IMR-90 (cell line): ENCODE data around the gene TBCEL. TPM values are rescaled to one million over a fixed set of nuclear protein-coding genes. Genes with fewer than 3 reads are reported as not detected.

ENCODE experiments used
- ATAC-seq: fragments of 200-7000 bp; cut with Tn5 transposase; 2 replicates; pipeline ENCODE4 v1.9.1; 2020; ENCODE audit warnings: low read depth, mild to moderate bottlenecking, moderate library complexity
- BruUV-seq: library from RNA; stranded (reverse); fragments of 400-500 nt; replicated peaks from 2 replicates; lab custom pipeline; 2021; lab: Mats Ljungman, UMichigan
- CTCF ChIA-PET: fragments of 300-600 bp; formaldehyde crosslinking; extraction: SDS; loops from one replicate; lab custom pipeline; 2021; ENCODE audit warnings: antibody characterized with exemption; lab: Yijun Ruan, JAX
- POLR2A ChIA-PET: fragments of 300-600 bp; sonication (Branson Sonifier 250); formaldehyde crosslinking; loops from one replicate; lab custom pipeline; 2022; ENCODE audit warnings: antibody characterized with exemption; ENCODE audit not compliant: unreplicated experiment; lab: Charles Lee
- DNase-seq: peaks from one replicate; pipeline ENCODE4 v3.0.0; 2013
- H2AFZ ChIP-seq: replicated peaks from 2 replicates; pipeline ENCODE3; 2013; ENCODE audit warnings: low read length, mild to moderate bottlenecking; ENCODE audit not compliant: poor library complexity
- H2AK5ac ChIP-seq: 2 replicates; pipeline ENCODE4 v1.6.1; 2013; ENCODE audit warnings: low read depth, low read length, inconsistent platforms
- H2AK9ac ChIP-seq: replicated peaks from 2 replicates; pipeline ENCODE3; 2013; ENCODE audit warnings: mild to moderate bottlenecking, low read depth, low read length, moderate library complexity; ENCODE audit not compliant: poor library complexity
- H2BK120ac ChIP-seq: 2 replicates; pipeline ENCODE4 v1.6.1; 2013; ENCODE audit warnings: low read depth, low read length, inconsistent platforms
- H2BK15ac ChIP-seq: 3 replicates; pipeline ENCODE4 v1.6.1; 2013; ENCODE audit warnings: low read depth, low read length, inconsistent platforms
- H2BK20ac ChIP-seq: 2 replicates; pipeline ENCODE4 v1.6.1; 2013; ENCODE audit warnings: low read depth, mild to moderate bottlenecking, inconsistent platforms, low read length, moderate library complexity
- H2BK5ac ChIP-seq: 2 replicates; pipeline ENCODE4 v1.6.1; 2013; ENCODE audit warnings: mild to moderate bottlenecking, low read depth, low read length, inconsistent platforms; ENCODE audit not compliant: poor library complexity, severe bottlenecking
- H3K14ac ChIP-seq: replicated peaks from 2 replicates; pipeline ENCODE4 v1.6.1; 2013; ENCODE audit warnings: low read depth, low read length, inconsistent platforms
- H3K18ac ChIP-seq: 2 replicates; pipeline ENCODE4 v1.6.1; 2013; ENCODE audit warnings: low read depth, low read length, control low read depth
- H3K23ac ChIP-seq: 2 replicates; pipeline ENCODE4 v1.6.1; 2013; ENCODE audit warnings: low read depth, low read length, inconsistent platforms
- H3K27ac ChIP-seq: 2 replicates; pipeline ENCODE4 v1.5.1; 2013; ENCODE audit warnings: mild to moderate bottlenecking, control low read depth, low read length; ENCODE audit not compliant: insufficient read depth
- H3K27me3 ChIP-seq: 2 replicates; pipeline ENCODE4 v1.6.1; 2013; ENCODE audit warnings: low read length; ENCODE audit not compliant: control insufficient read depth, insufficient read depth
- H3K36me3 ChIP-seq: 2 replicates; pipeline ENCODE4 v1.6.1; 2013; ENCODE audit warnings: low read length, mixed read lengths; ENCODE audit not compliant: control insufficient read depth, insufficient read depth
- H3K4ac ChIP-seq: 2 replicates; pipeline ENCODE4 v1.6.1; 2013; ENCODE audit warnings: low read depth, low read length, inconsistent platforms
- H3K4me1 ChIP-seq: 2 replicates; pipeline ENCODE4 v1.6.1; 2013; ENCODE audit warnings: low read length, mixed read lengths; ENCODE audit not compliant: control insufficient read depth, insufficient read depth
- H3K4me2 ChIP-seq: 2 replicates; pipeline ENCODE4 v1.6.1; 2013; ENCODE audit warnings: low read depth, mild to moderate bottlenecking, control low read depth, low read length, moderate library complexity
- H3K4me3 ChIP-seq: 2 replicates; pipeline ENCODE4 v1.5.1; 2013; ENCODE audit warnings: low read depth, mild to moderate bottlenecking, control low read depth, low read length, moderate library complexity; ENCODE audit not compliant: insufficient read depth
- H3K56ac ChIP-seq: 2 replicates; pipeline ENCODE4 v1.6.1; 2013; ENCODE audit warnings: low read length, inconsistent platforms; ENCODE audit not compliant: insufficient read depth; ENCODE audit errors: extremely low read depth
- H3K79me1 ChIP-seq, 2 experiments: 2 replicates each; pipeline ENCODE4 v1.6.1; 2013; ENCODE audit warnings: low read length in 2 of 2, inconsistent platforms in 1 of 2, low read depth in 1 of 2
- H3K9ac ChIP-seq: 2 replicates; pipeline ENCODE4 v1.6.1; 2013; ENCODE audit warnings: low read depth, low read length, control low read depth
- H3K9me1 ChIP-seq: 2 replicates; pipeline ENCODE4 v1.6.1; 2013; ENCODE audit warnings: low read length, inconsistent platforms; ENCODE audit not compliant: insufficient read depth
- H3K9me3 ChIP-seq: 2 replicates; pipeline ENCODE4 v1.6.1; 2013; ENCODE audit warnings: low read length; ENCODE audit not compliant: control insufficient read depth, insufficient read depth
- H4K20me1 ChIP-seq: 2 replicates; pipeline ENCODE4 v1.6.1; 2013; ENCODE audit warnings: low read length, inconsistent platforms; ENCODE audit not compliant: insufficient read depth
- H4K5ac ChIP-seq: 2 replicates; pipeline ENCODE4 v1.6.1; 2013; ENCODE audit warnings: mild to moderate bottlenecking, low read depth, low read length, control low read depth
- H4K8ac ChIP-seq, 2 experiments: 2 replicates each; pipeline ENCODE4 v1.6.1; 2013; ENCODE audit warnings: low read depth in 2 of 2, low read length in 2 of 2, control low read depth in 1 of 2, inconsistent platforms in 1 of 2
- H4K91ac ChIP-seq: 2 replicates; pipeline ENCODE4 v1.6.1; 2013; ENCODE audit warnings: low read depth, low read length, inconsistent platforms; ENCODE audit not compliant: insufficient read depth
- BHLHE40 ChIP-seq: fragments of 150-350 bp; IDR thresholded peaks from 2 replicates; pipeline ENCODE4 v1.6.1; 2016; ENCODE audit warnings: mild to moderate bottlenecking, low read depth, low read length
- ELK1 ChIP-seq: fragments of 150-350 bp; IDR thresholded peaks from 2 replicates; pipeline ENCODE4 v1.6.1; 2016; ENCODE audit warnings: low read depth, mild to moderate bottlenecking, low read length, moderate library complexity, borderline replicate concordance
- FOS ChIP-seq: fragments of 150-350 bp; IDR thresholded peaks from 2 replicates; pipeline ENCODE4 v1.6.1; 2016; ENCODE audit warnings: low read depth, low read length
- MAFK ChIP-seq: IDR thresholded peaks from 2 replicates; pipeline ENCODE4 v1.6.1; 2012; ENCODE audit warnings: low read depth, low read length, improper control_type of control experiment
- MAZ ChIP-seq: IDR thresholded peaks from 2 replicates; pipeline ENCODE4 v1.6.1; 2012; ENCODE audit warnings: low read depth, mild to moderate bottlenecking, low read length, improper control_type of control experiment, moderate library complexity, borderline replicate concordance
- MXI1 ChIP-seq: IDR thresholded peaks from 2 replicates; pipeline ENCODE4 v1.6.1; 2012; ENCODE audit warnings: low read depth, mild to moderate bottlenecking, low read length, moderate library complexity, borderline replicate concordance
- NFE2L2 ChIP-seq: fragments of 150-350 bp; IDR thresholded peaks from 2 replicates; pipeline ENCODE4 v1.6.1; 2016; ENCODE audit warnings: low read depth, mild to moderate bottlenecking, low read length
- POLR2A ChIP-seq: IDR thresholded peaks from 2 replicates; pipeline ENCODE4 v1.6.1; 2012; ENCODE audit warnings: mild to moderate bottlenecking, low read depth, low read length
- RFX5 ChIP-seq: IDR thresholded peaks from 2 replicates; pipeline ENCODE4 v1.8.0; 2012; ENCODE audit warnings: low read depth, mild to moderate bottlenecking, low read length, moderate library complexity
- SMC3 ChIP-seq: fragments of 150-350 bp; IDR thresholded peaks from 2 replicates; pipeline ENCODE4 v1.6.1; 2016; ENCODE audit warnings: low read depth, mild to moderate bottlenecking, antibody characterized with exemption, low read length, moderate library complexity
- WGBS, 2 experiments: methylation state at CpG; one replicate each; pipeline versions ENCODE4 v1.1.5 to v1.1.7; 2013; ENCODE audit warnings: missing lambda C conversion rate in 2 of 2; ENCODE audit not compliant: insufficient read length in 1 of 2; ENCODE audit errors: extremely low coverage in 2 of 2; 5-methylcytosine and 5-hydroxymethylcytosine counted together
- dilution Hi-C: fragments of 300-500 bp; cut with HindIII; formaldehyde crosslinking; loops from one replicate; pipeline ENCODE4 v1.14.3; 2018; ENCODE audit warnings: low sequenced_read_pairs; ENCODE audit not compliant: unreplicated experiment
- in situ Hi-C: fragments of 300-500 bp; cut with MboI; formaldehyde crosslinking; loops from 3 replicates; pipeline ENCODE4 v1.14.3; 2019; ENCODE audit warnings: low sequenced_read_pairs, inconsistent platforms, mixed read lengths
- intact Hi-C: fragments of 100-400 bp; cut with micrococcal nuclease; formaldehyde crosslinking; loops from 2 replicates; pipeline ENCODE4 v1.10.0; 2022
- polyA plus RNA-seq, 3 experiments: library from polyadenylated mRNA; depleted of rRNA; stranded (reverse); fragments of >200 nt; gene quantifications; 2 replicates each; pipeline ENCODE4 v1.2.3, GENCODE V29; 2012; ENCODE audit warnings: low replicate concordance in 1 of 3
- total RNA-seq: library from RNA; depleted of rRNA; stranded (reverse); fragments of >200 nt; gene quantifications from 2 replicates; pipeline ENCODE4 v1.2.3, GENCODE V29; 2012
- TF ChIP-seq, protein P1 (sequence below): fragments of 150-350 bp; IDR thresholded peaks from 2 replicates; pipeline ENCODE4 v1.6.1; 2017; ENCODE audit warnings: mild to moderate bottlenecking, antibody characterized with exemption, low read length, low read depth

Gene TBCEL
- total and polyA plus RNA-seq, 2 of the 4 experiments (the other 2 are of a cell fraction) = 7.1 to 21.0 TPM

DNA sequence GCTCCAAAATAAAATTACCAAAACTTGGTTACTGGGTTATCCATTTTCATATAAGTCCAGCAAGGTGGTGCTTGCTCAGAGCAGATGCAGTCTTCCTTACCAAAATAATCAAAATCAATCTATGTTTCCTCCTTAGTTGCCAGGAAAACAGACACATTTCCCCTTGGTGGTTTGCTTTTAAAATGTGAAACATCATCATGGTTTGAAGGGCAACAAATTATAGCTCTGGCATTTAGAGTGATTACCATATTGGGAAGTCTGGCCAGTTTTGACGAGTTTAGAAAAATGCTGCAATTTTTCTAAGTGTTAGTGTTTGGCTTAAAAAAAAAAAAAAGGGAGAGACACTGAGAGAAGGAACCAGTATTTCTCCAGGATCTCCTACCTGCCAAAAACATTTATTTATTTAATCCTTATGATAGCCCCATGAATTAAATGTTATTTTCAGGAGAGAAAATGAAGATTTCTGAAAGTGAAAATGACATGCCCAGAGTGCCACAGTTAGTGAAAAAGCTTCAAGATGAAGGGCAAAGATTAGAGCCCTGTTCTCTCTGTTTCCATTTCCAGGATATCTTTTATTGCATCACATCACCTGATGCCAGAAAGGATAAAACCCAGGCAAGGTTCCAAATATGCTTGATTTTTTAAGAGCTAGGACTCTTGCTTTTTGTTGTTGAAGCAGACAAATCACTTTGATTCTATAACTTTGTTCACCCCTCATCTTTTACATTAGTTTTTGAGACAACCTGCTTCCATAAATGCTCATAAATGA, 29.6 kb upstream of the TBCEL start:
- Histone ChIP-seq H3K56ac (no peak overlapping the region), H2AK5ac (no peak overlapping the region), H3K4me3 (no peak overlapping the region), H2BK5ac (no peak overlapping the region), H3K27me3 (peaks cover 38% of the 10 kb centered on the region), H3K9ac (no peak overlapping the region), H3K79me1 (no peaks in the 10 kb centered on the region), H3K9me3 (no peaks in the 10 kb centered on the region), H3K23ac (no peak overlapping the region), H3K9me1 (no peaks in the 10 kb centered on the region; the same call in 1 of the 2 replicates), H2BK15ac (no peak overlapping the region), H3K18ac (no peak overlapping the region), H3K14ac (no peak overlapping the region), H4K5ac (no peak overlapping the region), H2BK20ac (no peak overlapping the region), H4K91ac (no peak overlapping the region), H2BK120ac (no peak overlapping the region), H3K4me1 (no peaks in the 10 kb centered on the region), H4K20me1 (no peaks in the 10 kb centered on the region), H3K36me3 (no peaks in the 10 kb centered on the region), H3K4ac (no peak overlapping the region), H2AK9ac (no peak overlapping the region), H4K8ac (no peak overlapping the region), H3K27ac (no peak overlapping the region), H2AFZ (no peak overlapping the region), H3K4me2 (no peak overlapping the region)
- TF ChIP-seq BHLHE40 (no peak), MAZ (no peak), SMC3 (no peak), RFX5 (no peak), POLR2A (no peak), ELK1 (no peak), NFE2L2 (no peak), MXI1 (no peak), FOS (no peak), MAFK (no peak)
- TF ChIP-seq, protein P1, sequence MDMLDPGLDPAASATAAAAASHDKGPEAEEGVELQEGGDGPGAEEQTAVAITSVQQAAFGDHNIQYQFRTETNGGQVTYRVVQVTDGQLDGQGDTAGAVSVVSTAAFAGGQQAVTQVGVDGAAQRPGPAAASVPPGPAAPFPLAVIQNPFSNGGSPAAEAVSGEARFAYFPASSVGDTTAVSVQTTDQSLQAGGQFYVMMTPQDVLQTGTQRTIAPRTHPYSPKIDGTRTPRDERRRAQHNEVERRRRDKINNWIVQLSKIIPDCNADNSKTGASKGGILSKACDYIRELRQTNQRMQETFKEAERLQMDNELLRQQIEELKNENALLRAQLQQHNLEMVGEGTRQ = no peak
- no peak for ATAC-seq
- in situ Hi-C loops (no loop called here), intact Hi-C loops (no loop called here), dilution Hi-C loops (no loop called here)
- BruUV-seq = no TSS peak
- POLR2A ChIA-PET = no interaction called here
- CTCF ChIA-PET = no interaction called here
- no peak for DNase-seq
- WGBS, 2 experiments = no CpG with 5 or more reads among the region's 1 CpG
